ENCODE measurements around the gene APOL4. TPM values are rescaled to one million over a fixed set of nuclear protein-coding genes. Genes with fewer than 3 reads are reported as not detected.

APOL4 gene
- total and polyA plus RNA-seq, 2 of the 4 experiments (the other 2 are of a cell fraction) = 0.07 TPM; not detected in 1

GRCh38 chr22:36156515-36157419 lies 44.8 kb downstream of the APOL4 start:
- Histone ChIP-seq H3K18ac (ENCODE audit: low read depth, low read length) (peak overlapping the region; percentile 68), H2AK5ac (ENCODE audit: low read depth, low read length) (peak overlapping the region; percentile 49), H3K56ac (ENCODE audit: extremely low read depth, insufficient read depth, low read length) (peak overlapping the region; percentile 98), H4K91ac (ENCODE audit: insufficient read depth, low read depth, low read length) (peak overlapping the region; percentile 94), H2BK120ac (ENCODE audit: low read depth, low read length) (peak overlapping the region; percentile 96), H3K4ac (ENCODE audit: low read depth, low read length) (peak overlapping the region; percentile 96), H3K27ac (ENCODE audit: insufficient read depth, low read length) (peak overlapping the region; percentile 76), H3K14ac (replicated peaks; ENCODE audit: low read depth, low read length) (peak overlapping the region; percentile 96), H3K4me2 (ENCODE audit: low read depth, low read length) (peak overlapping the region; percentile 76), H3K9me1 (ENCODE audit: insufficient read depth, low read length) (peaks cover 10% of the 10 kb centered on the region; the same call in 1 of the 2 replicates), H3K27me3 (ENCODE audit: control insufficient read depth, insufficient read depth, low read length) (no peaks in the 10 kb centered on the region), H3K23ac (ENCODE audit: low read depth, low read length) (peak overlapping the region; percentile 93), H4K5ac (ENCODE audit: low read depth, low read length) (peak overlapping the region; percentile 92), H3K4me1 (ENCODE audit: control insufficient read depth, insufficient read depth, low read length) (peaks cover 13% of the 10 kb centered on the region; the same call in 1 of the 2 replicates), H2BK20ac (ENCODE audit: low read depth, low read length) (peak overlapping the region; percentile 92), H4K8ac (ENCODE audit: low read depth in 2 of 2, low read length in 2 of 2) (peak overlapping the region; percentile 67 to 96), H3K36me3 (ENCODE audit: control insufficient read depth, insufficient read depth, low read length) (no peaks in the 10 kb centered on the region), H2BK15ac (ENCODE audit: low read depth, low read length) (peak overlapping the region; percentile 13; the same call in 1 of the 3 replicates), H3K4me3 (ENCODE audit: insufficient read depth, low read depth, low read length) (peak overlapping the region; percentile 39), H2BK5ac (ENCODE audit: low read depth, low read length, poor library complexity, severe bottlenecking) (peak overlapping the region; percentile 95), H3K9ac (ENCODE audit: low read depth, low read length) (peak overlapping the region; percentile 40), H3K9me3 (ENCODE audit: control insufficient read depth, insufficient read depth, low read length) (0 out of 2 replicates have a peak, but pooled peaks cover 2% of the 10 kb centered on the region), H2AK9ac (replicated peaks; ENCODE audit: low read depth, low read length, poor library complexity) (peak overlapping the region; percentile 93), H3K79me1 (ENCODE audit: low read depth in 1 of 2, low read length in 2 of 2) (peaks cover 0 to 7% of the 10 kb centered on the region in 2 experiments; a peak in 1 of 4 replicates), H2AFZ (replicated peaks; ENCODE audit: low read length, poor library complexity) (peak overlapping the region; percentile 87), H4K20me1 (ENCODE audit: insufficient read depth, low read length) (no peaks in the 10 kb centered on the region)
- dilution Hi-C loops (cut with HindIII; ENCODE audit: low sequenced_read_pairs, unreplicated experiment) = no loop called here
- ATAC-seq (ENCODE audit: low read depth) (peak; percentile 90), DNase-seq (peak; percentile 77)
- ChIA-PET CTCF (interaction anchor here (0.6 to 2.8 kb wide), 2 partner anchors 21 to 23 kb away, joined by 4 to 7 read pairs; no protein-coding TSS in a partner anchor), POLR2A (ENCODE audit: unreplicated experiment) (no interaction called here)
- 51% methylated on average over 4 of the region's 15 CpGs; no CpG with 5 or more reads in 1 of the 2 experiments for WGBS, 2 experiments (ENCODE audit: extremely low coverage in 2 of 2, insufficient read length in 1 of 2)
- in situ Hi-C loops (cut with MboI; ENCODE audit: low sequenced_read_pairs) = no loop called here
- BruUV-seq (replicated peaks) = no TSS peak
- intact Hi-C loops (cut with micrococcal nuclease) = no loop called here
- no peak for TF ChIP-seq NFE2L2 (IDR thresholded peaks at IDR 0.05; ENCODE audit: low read depth, low read length)
- no peak for TF ChIP-seq POLR2A (IDR thresholded peaks at IDR 0.05; ENCODE audit: low read depth, low read length)
- no peak for TF ChIP-seq CEBPB (IDR thresholded peaks at IDR 0.05; ENCODE audit: low read depth, low read length)
- TF ChIP-seq CTCF (conservative IDR thresholded peaks at IDR 0.05; ENCODE audit: low read depth, low read length) = no peak
- no peak for TF ChIP-seq RAD21 (IDR thresholded peaks at IDR 0.05; ENCODE audit: low read length)
- peak; percentile 15; the same call in 1 of the 2 replicates for TF ChIP-seq BHLHE40 (IDR thresholded peaks at IDR 0.05; ENCODE audit: low read depth, low read length)
- TF ChIP-seq FOS (IDR thresholded peaks at IDR 0.05; ENCODE audit: low read depth, low read length) = peak; percentile 13; the same call in 1 of the 2 replicates
